ENCODE data around the gene ANO4.

DNA sequence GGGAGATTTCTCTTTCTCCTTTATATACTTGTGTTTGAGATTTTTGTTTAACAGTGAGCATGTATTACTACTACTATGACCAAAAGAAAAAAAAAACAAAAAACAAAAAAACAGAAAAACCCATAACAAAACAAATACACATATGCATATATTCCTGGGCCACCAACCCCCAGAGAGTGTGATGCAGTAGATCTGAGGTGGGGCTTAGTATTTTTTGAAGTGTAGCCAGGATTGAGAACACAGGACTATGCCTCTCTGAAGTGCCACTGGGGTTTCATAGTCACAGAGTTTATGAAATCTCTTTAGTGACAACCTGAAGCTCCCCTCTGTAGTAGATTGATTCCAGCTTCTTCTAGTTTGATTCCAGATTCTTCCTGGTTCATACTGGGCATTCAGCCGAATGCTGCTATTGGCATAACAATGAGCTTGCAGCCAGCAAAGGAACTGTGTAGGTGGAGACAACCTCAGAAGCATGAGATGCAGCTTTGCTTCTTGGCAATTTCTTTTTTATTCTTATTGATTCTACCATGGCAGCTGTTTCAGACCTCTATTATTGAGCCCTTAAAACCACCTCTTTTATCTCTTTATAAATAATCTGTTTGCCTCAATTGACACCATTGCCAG is 15.5 kb upstream of the ANO4 start:
- TF ChIP-seq, protein P1, sequence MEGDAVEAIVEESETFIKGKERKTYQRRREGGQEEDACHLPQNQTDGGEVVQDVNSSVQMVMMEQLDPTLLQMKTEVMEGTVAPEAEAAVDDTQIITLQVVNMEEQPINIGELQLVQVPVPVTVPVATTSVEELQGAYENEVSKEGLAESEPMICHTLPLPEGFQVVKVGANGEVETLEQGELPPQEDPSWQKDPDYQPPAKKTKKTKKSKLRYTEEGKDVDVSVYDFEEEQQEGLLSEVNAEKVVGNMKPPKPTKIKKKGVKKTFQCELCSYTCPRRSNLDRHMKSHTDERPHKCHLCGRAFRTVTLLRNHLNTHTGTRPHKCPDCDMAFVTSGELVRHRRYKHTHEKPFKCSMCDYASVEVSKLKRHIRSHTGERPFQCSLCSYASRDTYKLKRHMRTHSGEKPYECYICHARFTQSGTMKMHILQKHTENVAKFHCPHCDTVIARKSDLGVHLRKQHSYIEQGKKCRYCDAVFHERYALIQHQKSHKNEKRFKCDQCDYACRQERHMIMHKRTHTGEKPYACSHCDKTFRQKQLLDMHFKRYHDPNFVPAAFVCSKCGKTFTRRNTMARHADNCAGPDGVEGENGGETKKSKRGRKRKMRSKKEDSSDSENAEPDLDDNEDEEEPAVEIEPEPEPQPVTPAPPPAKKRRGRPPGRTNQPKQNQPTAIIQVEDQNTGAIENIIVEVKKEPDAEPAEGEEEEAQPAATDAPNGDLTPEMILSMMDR (optimal IDR thresholded peaks at IDR 0.05 in 1 of 3, IDR thresholded peaks at IDR 0.05 in 1 of 3, conservative IDR thresholded peaks at IDR 0.05 in 1 of 3; ENCODE audit: extremely low read depth in 1 of 3, insufficient read depth in 2 of 3, low read length in 3 of 3), result no peak
- TF ChIP-seq EZH2 (IDR thresholded peaks at IDR 0.05; ENCODE audit: low read length), result no peak

Measured in keratinocyte (primary cell).